Spleen (tissue), 3 donors: ENCODE measurements around the gene CAMK2G.

ENCODE experiments used
- POLR2A ChIP-seq, 3 donors: fragments of 450-650 bp; IDR thresholded peaks; one replicate each; pipeline ENCODE4 v1.5.1; 2017; ENCODE audit warnings: antibody characterized with exemption in 3 of 3, mild to moderate bottlenecking in 1 of 3
- POLR2AphosphoS5 ChIP-seq, 3 donors: sonication (generic); formaldehyde crosslinking; IDR thresholded peaks; one replicate each; pipeline ENCODE4 v1.5.1; 2017; ENCODE audit warnings: antibody characterized with exemption in 3 of 3

DNA sequence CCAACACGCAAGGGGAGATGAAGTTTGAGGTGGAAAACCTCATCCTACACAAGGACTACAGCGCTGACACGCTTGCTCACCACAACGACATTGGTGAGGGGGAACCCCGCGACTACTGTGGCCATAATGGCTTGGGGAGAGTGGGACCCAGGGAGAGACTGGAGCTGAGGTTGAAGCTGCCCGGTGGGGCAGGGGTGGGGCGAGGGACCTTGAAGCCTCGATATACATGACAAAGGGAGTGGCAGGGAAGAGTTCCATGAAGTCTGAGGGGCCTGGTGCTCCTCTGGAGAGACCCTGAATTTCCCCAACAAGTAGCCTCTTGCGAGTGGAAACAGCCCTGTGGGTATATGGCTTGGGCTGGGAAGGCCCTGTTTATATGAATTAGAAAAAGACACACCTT lies 39.7 kb upstream of the CAMK2G start:
- TF ChIP-seq POLR2AphosphoS5 (IDR thresholded peaks at IDR 0.05): no peak
- TF ChIP-seq POLR2A (IDR thresholded peaks at IDR 0.05): no peak
